SK-N-SH (cell line): ENCODE data around the gene CLEC10A. TPM values are rescaled to one million over a fixed set of nuclear protein-coding genes. Genes with fewer than 3 reads are reported as not detected.

Source experiments
- CTCF ChIA-PET: fragments of 300-600, 350-600 bp; formaldehyde crosslinking; extraction: SDS; loops from one replicate; lab custom pipeline; 2021; lab: Yijun Ruan, JAX
- POLR2A ChIA-PET: fragments of 350-600 bp; sonication (Branson Sonifier 250); formaldehyde crosslinking; extraction: SDS; loops from one replicate; lab custom pipeline; 2020; ENCODE audit warnings: antibody characterized with exemption, inconsistent platforms; lab: Yijun Ruan, JAX
- DNase-seq: peaks from one replicate; pipeline ENCODE4 v3.0.0; 2012
- H2AFZ ChIP-seq: fragments of 200-600 bp; sonication (generic); 2 replicates; pipeline ENCODE4 v1.8.1; 2016; ENCODE audit warnings: antibody characterized with exemption, mild to moderate bottlenecking, low read depth
- H3F3A ChIP-seq: fragments of 200-600 bp; sonication (generic); replicated peaks from 2 replicates; pipeline ENCODE3; 2016; ENCODE audit warnings: antibody characterized with exemption, mild to moderate bottlenecking; ENCODE audit not compliant: insufficient read depth
- H3K27ac ChIP-seq, 2 experiments: fragments of 200-500 bp in 1 of 2; fragments of 200-600 bp in 1 of 2; sonication (Bioruptor generic) in 1 of 2; sonication (generic), shearing (Covaris generic) in 1 of 2; 2 replicates each; pipeline versions ENCODE4 v1.5.1 to v1.6.1; 2014 to 2016; ENCODE audit warnings: low read depth in 2 of 2, inconsistent platforms in 1 of 2, low read length in 1 of 2, mild to moderate bottlenecking in 1 of 2, mixed read lengths in 1 of 2
- H3K27me3 ChIP-seq: fragments of 200-600 bp; sonication (generic), shearing (Covaris generic); 2 replicates; pipeline ENCODE4 v1.6.1; 2016; ENCODE audit warnings: mixed run types; ENCODE audit not compliant: insufficient read depth
- H3K36me3 ChIP-seq, 2 experiments: fragments of 200-500 bp in 1 of 2; fragments of 200-600 bp in 1 of 2; sonication (Bioruptor generic) in 1 of 2; sonication (generic) in 1 of 2; replicated peaks in 1 of 2; 2 replicates each; pipeline versions ENCODE3 to v1.5.1; 2014 to 2016; ENCODE audit warnings: low read length in 1 of 2, mild to moderate bottlenecking in 1 of 2; ENCODE audit not compliant: insufficient read depth in 2 of 2, control insufficient read depth in 1 of 2
- H3K4me1 ChIP-seq, 2 experiments: fragments of 200-500 bp in 1 of 2; fragments of 200-600 bp in 1 of 2; sonication (Bioruptor generic) in 1 of 2; sonication (generic), shearing (Covaris generic) in 1 of 2; 2 replicates each; pipeline versions ENCODE4 v1.5.1 to v1.6.1; 2014 to 2016; ENCODE audit warnings: low read depth in 1 of 2, low read length in 1 of 2, mixed run types in 1 of 2; ENCODE audit not compliant: insufficient read depth in 2 of 2, control insufficient read depth in 1 of 2
- H3K4me2 ChIP-seq: fragments of 200-600 bp; sonication (generic), shearing (Covaris generic); 2 replicates; pipeline ENCODE4 v1.6.1; 2017; ENCODE audit warnings: mixed run types
- H3K4me3 ChIP-seq, 2 experiments: fragments of 200-500 bp in 1 of 2; fragments of 200-600 bp in 1 of 2; sonication (Bioruptor generic) in 1 of 2; sonication (generic), shearing (Covaris generic) in 1 of 2; 2 replicates each; pipeline versions ENCODE4 v1.5.1 to v1.8.1; 2014 to 2016; ENCODE audit warnings: low read depth in 2 of 2, inconsistent platforms in 1 of 2, low read length in 1 of 2, mild to moderate bottlenecking in 1 of 2, mixed read lengths in 1 of 2, moderate library complexity in 1 of 2
- H3K79me2 ChIP-seq: fragments of 200-600 bp; sonication (generic); 2 replicates; pipeline ENCODE4 v1.8.1; 2017; ENCODE audit warnings: mild to moderate bottlenecking; ENCODE audit not compliant: insufficient read depth
- H3K9ac ChIP-seq: fragments of 200-600 bp; sonication (generic); 2 replicates; pipeline ENCODE4 v1.6.1; 2017; ENCODE audit warnings: mixed run types
- H3K9me2 ChIP-seq: fragments of 200-600 bp; sonication (generic); 2 replicates; pipeline ENCODE4 v1.6.1; 2017; ENCODE audit warnings: mixed run types
- H3K9me3 ChIP-seq: fragments of 200-600 bp; sonication (generic); 2 replicates; pipeline ENCODE4 v1.6.1; 2017; ENCODE audit warnings: mixed run types, mild to moderate bottlenecking, moderate library complexity
- H4K20me1 ChIP-seq: fragments of 200-600 bp; sonication (generic); 2 replicates; pipeline ENCODE4 v1.6.1; 2017; ENCODE audit warnings: mild to moderate bottlenecking, mixed run types; ENCODE audit not compliant: insufficient read depth
- ELF1 ChIP-seq: IDR thresholded peaks from 2 replicates; pipeline ENCODE4 v1.4.0; 2012
- EP300 ChIP-seq, 2 experiments: IDR thresholded peaks; 2 replicates each; pipeline versions ENCODE4 v1.4.0 to v1.6.1; 2012; ENCODE audit warnings: borderline replicate concordance in 1 of 2, low read depth in 1 of 2, low read length in 1 of 2
- EZH2phosphoT487 ChIP-seq: fragments of 200-600 bp; sonication (generic); IDR thresholded peaks from 2 replicates; pipeline ENCODE4 v1.6.1; 2017; ENCODE audit warnings: low read depth, mixed run types, mild to moderate bottlenecking, antibody characterized with exemption, moderate library complexity, borderline replicate concordance
- FOSL2 ChIP-seq: IDR thresholded peaks from 2 replicates; pipeline ENCODE4 v1.4.0; 2012; ENCODE audit warnings: low read depth, mild to moderate bottlenecking, moderate library complexity, borderline replicate concordance
- FOXJ3 ChIP-seq: sonication (generic); formaldehyde crosslinking; IDR thresholded peaks from 2 replicates; pipeline ENCODE4 v1.5.1; 2020; ENCODE audit warnings: mild to moderate bottlenecking, missing genetic modification reagents
- GATA2 ChIP-seq: sonication (generic); formaldehyde crosslinking; IDR thresholded peaks from 2 replicates; pipeline ENCODE4 v1.5.0; 2020; ENCODE audit warnings: mild to moderate bottlenecking, missing genetic modification reagents
- MAX ChIP-seq: IDR thresholded peaks from 2 replicates; pipeline ENCODE4 v1.4.0; 2012; ENCODE audit warnings: low read depth
- MEF2A ChIP-seq: IDR thresholded peaks from 2 replicates; pipeline ENCODE4 v1.4.0; 2012; ENCODE audit warnings: low read depth, borderline replicate concordance
- NFIC ChIP-seq: IDR thresholded peaks from 2 replicates; pipeline ENCODE4 v1.4.0; 2012; ENCODE audit warnings: borderline replicate concordance
- NRF1 ChIP-seq: IDR thresholded peaks from 2 replicates; pipeline ENCODE4 v1.6.1; 2012; ENCODE audit warnings: low read depth, mild to moderate bottlenecking, low read length
- POLR2AphosphoS5 ChIP-seq: IDR thresholded peaks from 2 replicates; pipeline ENCODE4 v1.6.1; 2012; ENCODE audit warnings: low read depth, low read length
- USF1 ChIP-seq: IDR thresholded peaks from 2 replicates; pipeline ENCODE4 v1.4.0; 2012; ENCODE audit warnings: low read depth, borderline replicate concordance
- USF2 ChIP-seq: fragments of 150-350 bp; IDR thresholded peaks from 2 replicates; pipeline ENCODE4 v1.6.1; 2017; ENCODE audit warnings: antibody characterized with exemption, low read length, low read depth, borderline replicate concordance
- ZBTB33 ChIP-seq: IDR thresholded peaks from 2 replicates; pipeline ENCODE4 v1.4.0; 2012; ENCODE audit warnings: low read depth, borderline replicate concordance
- WGBS: methylation state at CpG from one replicate; pipeline ENCODE4 v1.1.6; 2017; ENCODE audit warnings: low lambda C conversion rate; 5-methylcytosine and 5-hydroxymethylcytosine counted together
- polyA plus RNA-seq, 3 experiments: library from polyadenylated mRNA; depleted of rRNA; stranded (reverse); fragments of >200 nt; gene quantifications; 2 replicates each; pipeline ENCODE4 v1.2.3, GENCODE V29; 2012

Gene CLEC10A
- polyA plus RNA-seq, 1 of the 3 experiments (the other 2 are of a cell fraction), result not detected

- TF ChIP-seq USF1 (no peak), USF2 (no peak), FOSL2 (no peak), EP300 (IDR thresholded peaks at IDR 0.05; ENCODE audit: borderline replicate concordance in 1 of 2, low read depth in 1 of 2, low read length in 1 of 2) (no peak), ZBTB33 (no peak), POLR2AphosphoS5 (no peak), FOXJ3 (CRISPR knock-in tag) (no peak), GATA2 (CRISPR knock-in tag) (no peak), MAX (no peak), NFIC (no peak), NRF1 (no peak), ELF1 (no peak), EZH2phosphoT487 (no peak), MEF2A (no peak)
- H3K27me3 ChIP-seq, result peaks cover 72% of the 10 kb centered on the region
- DNase-seq, result no peak
- ChIA-PET POLR2A (no interaction called here), CTCF (interaction anchor here (0.7 to 2.1 kb wide), 4 partner anchors 17 to 87 kb away, joined by 3 to 8 read pairs (median 3); no protein-coding TSS in a partner anchor)
- H3K27ac ChIP-seq, result no peak overlapping the region
- no peak overlapping the region for H2AFZ ChIP-seq
- 29% methylated on average over 18 of the region's 32 CpGs for WGBS
- H3K4me3 ChIP-seq, result no peak overlapping the region
- H3K9me3 ChIP-seq, result no peaks in the 10 kb centered on the region
- no peaks in the 10 kb centered on the region for H4K20me1 ChIP-seq
- no peaks in the 10 kb centered on the region for H3F3A ChIP-seq
- H3K36me3 ChIP-seq, result no peaks in the 10 kb centered on the region
- no peaks in the 10 kb centered on the region for H3K4me1 ChIP-seq
- no peaks in the 10 kb centered on the region for H3K79me2 ChIP-seq
- H3K9me2 ChIP-seq, result no peaks in the 10 kb centered on the region
- no peak overlapping the region for H3K9ac ChIP-seq
- no peak overlapping the region for H3K4me2 ChIP-seq
Observed at GRCh38 chr17:7107795-7108559, 27.9 kb upstream of the CLEC10A start.
